Spinal cord (tissue), 10 donors: ENCODE data around the gene ZNF432. TPM values are rescaled to one million over a fixed set of nuclear protein-coding genes. Genes with fewer than 3 reads are reported as not detected.

Experiments used
- DNase-seq, 6 donors: peaks; one replicate each; pipeline versions ENCODE4 v3.0.0 to v3.0.0-alpha.2; 2013 to 2015; ENCODE audit warnings: low spot score in 6 of 6, low read depth in 4 of 6
- H3K27ac ChIP-seq: one replicate; pipeline ENCODE4 v1.5.1; 2013; ENCODE audit warnings: low read depth, low read length, control low read depth
- H3K27me3 ChIP-seq: one replicate; pipeline ENCODE4 v1.6.1; 2013; ENCODE audit warnings: low read length; ENCODE audit not compliant: control insufficient read depth, insufficient read depth
- H3K36me3 ChIP-seq: one replicate; pipeline ENCODE4 v1.6.1; 2013; ENCODE audit warnings: low read length; ENCODE audit not compliant: control insufficient read depth, insufficient read depth
- H3K4me1 ChIP-seq: one replicate; pipeline ENCODE4 v1.6.1; 2013; ENCODE audit warnings: low read length; ENCODE audit not compliant: control insufficient read depth, insufficient read depth
- H3K4me3 ChIP-seq: one replicate; pipeline ENCODE4 v1.5.1; 2013; ENCODE audit warnings: low read depth, low read length, control low read depth
- H3K9me3 ChIP-seq: one replicate; pipeline ENCODE4 v1.6.1; 2013; ENCODE audit warnings: low read length; ENCODE audit not compliant: control insufficient read depth, insufficient read depth
- WGBS: methylation state at CpG from one replicate; pipeline ENCODE4 v1.1.5; 2013; ENCODE audit warnings: missing lambda C conversion rate; ENCODE audit not compliant: insufficient coverage; 5-methylcytosine and 5-hydroxymethylcytosine counted together
- polyA plus RNA-seq, 2 donors: library from polyadenylated mRNA; unstranded; fragments of 120-200 nt; gene quantifications; one replicate each; pipeline ENCODE4 v1.2.1, GENCODE V29; 2013; ENCODE audit not compliant: insufficient read length in 2 of 2
- total RNA-seq, 2 donors: library from RNA; depleted of rRNA in 1 of 2; stranded (reverse); fragments of 120-200 nt in 1 of 2; fragments of >200 nt in 1 of 2; gene quantifications; one replicate each; pipeline versions ENCODE4 v1.2.3 to v1.2.4, GENCODE V29; 2013 to 2014
- donor health status: healthy.

ZNF432 gene
- total and polyA plus RNA-seq, 4 donors: 17.7 to 24.2 (median 20.1) TPM

DNA sequence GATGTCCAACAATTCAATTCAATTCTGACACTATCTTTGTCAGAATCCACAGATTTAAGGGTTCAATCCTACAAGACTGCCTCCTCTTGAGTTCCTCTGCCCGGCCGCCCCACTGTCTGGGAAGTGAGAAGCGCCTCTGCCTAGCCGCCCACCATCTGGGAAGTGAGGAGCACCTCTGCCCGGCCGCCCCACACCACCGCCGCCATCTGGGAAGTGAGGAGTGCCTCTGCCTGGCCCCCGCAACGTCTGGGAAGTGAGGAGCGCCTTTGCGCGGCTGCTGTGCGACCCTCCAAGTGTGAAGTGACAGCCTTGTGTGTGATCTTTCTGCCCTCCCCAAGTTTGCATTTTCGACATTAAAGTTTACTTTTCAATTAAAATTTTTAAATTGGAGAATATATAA lies 26.4 kb downstream of the ZNF432 start:
- Histone ChIP-seq H3K4me1 (no peaks in the 10 kb centered on the region), H3K36me3 (peaks cover 42% of the 10 kb centered on the region), H3K27ac (no peak overlapping the region), H3K4me3 (no peak overlapping the region), H3K9me3 (no peaks in the 10 kb centered on the region), H3K27me3 (no peaks in the 10 kb centered on the region)
- WGBS: 95% methylated on average over 13 of the region's 15 CpGs
- DNase-seq: no peak

DNA sequence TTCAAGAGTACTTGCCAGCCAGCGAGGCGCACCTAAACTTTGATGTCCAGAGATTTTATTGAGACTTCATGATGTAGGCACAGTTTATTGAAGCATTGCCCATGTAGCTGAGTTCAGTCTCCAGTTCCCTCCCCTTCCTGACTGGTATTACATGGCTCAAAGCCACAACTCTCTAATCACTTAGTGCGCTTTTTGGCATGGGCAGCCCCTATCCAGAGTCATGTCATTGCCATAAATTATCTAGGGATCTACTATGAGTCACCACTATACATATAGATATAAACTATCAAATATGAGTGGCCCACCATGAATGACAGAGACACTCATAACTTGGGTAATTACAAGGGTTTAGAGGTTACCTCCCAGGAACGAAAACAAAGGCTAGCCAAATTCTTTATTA lies 28.1 kb downstream of the ZNF432 start:
- Histone ChIP-seq H3K4me3 (no peak overlapping the region), H3K27me3 (no peaks in the 10 kb centered on the region), H3K36me3 (peaks cover 45% of the 10 kb centered on the region), H3K9me3 (no peaks in the 10 kb centered on the region), H3K4me1 (no peaks in the 10 kb centered on the region), H3K27ac (no peak overlapping the region)
- no peak for DNase-seq
- WGBS: no CpG with 5 or more reads among the region's 4 CpGs

DNA sequence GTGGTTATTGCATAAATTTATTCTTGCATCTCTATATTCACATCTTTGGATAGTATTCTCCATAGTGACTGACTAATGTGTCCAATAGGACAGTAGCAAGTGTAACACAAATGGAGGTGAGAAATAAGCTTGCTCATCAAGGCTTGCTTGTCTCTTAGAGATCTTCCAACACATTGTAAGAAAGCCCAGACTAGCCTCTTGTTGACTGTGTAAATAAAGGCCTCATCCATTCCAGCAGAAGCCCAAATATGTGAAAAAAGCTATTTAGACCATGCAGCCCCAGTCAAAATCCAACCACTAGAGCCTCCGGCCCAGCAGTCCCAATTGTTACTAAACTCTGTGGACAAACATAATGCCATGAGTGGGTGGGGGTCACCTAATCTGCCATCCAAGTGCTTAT lies 38.0 kb downstream of the ZNF432 start:
- WGBS: 71% methylated on average over 1 of the region's 1 CpG
- no peaks in the 10 kb centered on the region for H3K27me3 ChIP-seq

DNA sequence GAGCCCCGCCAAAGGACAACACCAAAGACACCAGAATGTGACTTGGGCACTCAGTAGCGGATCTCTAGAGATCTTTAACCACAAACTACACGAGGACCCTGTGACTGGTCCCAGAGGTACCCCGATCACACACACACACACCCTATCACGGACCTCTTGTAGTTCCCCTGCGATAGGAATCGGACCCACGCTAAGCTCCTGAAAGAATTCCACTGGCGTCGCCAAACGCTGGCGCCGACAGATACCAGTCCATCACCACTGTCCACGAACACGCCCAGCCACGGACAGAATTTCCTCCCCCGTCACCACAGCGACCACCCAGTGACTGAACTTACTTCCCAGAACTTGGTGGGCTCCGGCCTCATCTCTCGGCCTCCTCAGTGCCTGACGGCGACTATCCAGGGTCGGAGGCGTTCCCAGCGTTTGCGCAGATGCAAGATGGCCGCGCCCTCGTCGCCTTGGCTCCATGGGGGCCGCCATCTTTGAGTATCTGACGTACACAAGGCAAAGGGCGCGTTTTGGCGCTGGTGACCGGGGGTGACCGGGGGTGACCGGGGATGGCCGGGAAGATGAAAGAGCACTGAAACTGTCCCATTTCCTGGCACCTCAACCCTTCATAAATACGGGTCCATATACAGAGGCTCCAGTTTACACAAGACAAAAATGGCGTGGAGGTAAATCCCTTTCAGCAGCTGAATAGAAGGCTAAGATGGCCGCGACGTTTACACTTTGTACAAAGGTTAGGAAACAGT lies 40.7 kb downstream of the ZNF432 start, which contains the start of gene ZNF615:
Gene ZNF615 (minus strand): TSS at position 406 of the 752 bp plus-strand sequence. CDS start 4,500 bp downstream, outside the sequence.
- 0% methylated on average over 44 of the region's 44 CpGs for WGBS
- Histone ChIP-seq H3K4me1 (peaks cover 6% of the 10 kb centered on the region), H3K27ac (peak within 1 kb of the TSS; percentile 85), H3K36me3 (peaks cover 8% of the 10 kb centered on the region), H3K9me3 (no peaks in the 10 kb centered on the region), H3K4me3 (peak within 1 kb of the TSS; percentile 75), H3K27me3 (no peaks in the 10 kb centered on the region)
- DNase-seq: peak; percentile 90 to 98 (median 92)

More for the DNA sequence above, 38.0 kb downstream of the ZNF432 start:
- no peak for DNase-seq
- H3K9me3 ChIP-seq: no peaks in the 10 kb centered on the region
- peaks cover 8% of the 10 kb centered on the region for H3K36me3 ChIP-seq
- H3K27ac ChIP-seq: no peak overlapping the region
- peaks cover 6% of the 10 kb centered on the region for H3K4me1 ChIP-seq
- H3K4me3 ChIP-seq: no peak overlapping the region

DNA sequence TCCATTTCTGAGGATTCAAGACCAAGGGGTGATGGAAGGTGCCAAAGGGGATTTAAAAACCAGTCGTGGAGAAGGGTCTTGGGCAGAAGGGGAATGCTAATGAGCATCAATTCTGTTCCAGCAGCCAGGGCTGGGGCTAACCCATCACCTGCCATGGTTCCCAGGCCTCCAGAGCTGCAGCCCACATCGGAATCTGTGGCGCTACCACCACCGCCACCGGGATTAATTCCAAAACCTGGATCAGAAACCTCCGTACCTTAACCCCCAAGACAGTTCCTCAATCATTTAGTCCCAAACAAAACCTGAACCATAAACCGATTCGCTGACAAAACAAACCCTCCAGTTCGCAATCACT lies 41.2 kb downstream of the ZNF432 start:
- Histone ChIP-seq H3K9me3 (no peaks in the 10 kb centered on the region), H3K4me1 (peaks cover 6% of the 10 kb centered on the region), H3K27me3 (no peaks in the 10 kb centered on the region), H3K36me3 (peaks cover 10% of the 10 kb centered on the region), H3K27ac (peak overlapping the region; percentile 85), H3K4me3 (peak overlapping the region; percentile 75)
- peak in 2 of 6 donors; percentile 22 to 55 for DNase-seq
- WGBS: 0% methylated on average over 9 of the region's 9 CpGs

DNA sequence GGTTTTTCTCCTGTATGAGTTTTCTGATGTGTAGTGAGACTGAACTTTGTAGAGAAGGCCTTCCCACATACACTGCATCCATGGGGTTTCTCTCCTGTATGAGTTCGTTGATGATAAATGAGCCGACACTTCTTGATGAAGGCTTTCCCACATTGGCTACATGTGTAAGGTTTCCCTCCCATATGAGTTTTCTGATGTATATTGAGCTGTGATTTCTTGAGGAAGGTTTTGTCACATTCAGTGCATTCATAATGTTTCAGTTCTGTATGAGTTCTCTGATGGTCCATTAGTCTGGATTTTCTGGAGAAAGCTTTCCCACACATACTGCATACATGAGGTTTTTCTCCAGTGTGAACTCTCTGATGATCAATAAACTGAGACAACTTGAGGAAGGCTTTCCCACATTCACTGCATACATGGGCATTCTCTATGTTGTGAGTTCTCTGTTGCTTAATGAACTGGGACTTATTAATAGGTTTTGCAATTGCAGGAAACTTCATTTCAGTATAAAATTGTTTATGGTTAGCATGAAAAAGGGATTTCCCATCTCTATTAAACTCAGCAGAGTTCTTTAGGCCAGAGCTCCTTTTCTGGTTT lies 54.5 kb downstream of the ZNF432 start:
- no peak for DNase-seq
- no peak overlapping the region for H3K4me3 ChIP-seq
- H3K36me3 ChIP-seq: peaks cover 44% of the 10 kb centered on the region
- no CpG with 5 or more reads among the region's 2 CpGs for WGBS
- H3K9me3 ChIP-seq: peaks cover 29% of the 10 kb centered on the region
- no peak overlapping the region for H3K27ac ChIP-seq
- no peaks in the 10 kb centered on the region for H3K27me3 ChIP-seq
- H3K4me1 ChIP-seq: no peaks in the 10 kb centered on the region

DNA sequence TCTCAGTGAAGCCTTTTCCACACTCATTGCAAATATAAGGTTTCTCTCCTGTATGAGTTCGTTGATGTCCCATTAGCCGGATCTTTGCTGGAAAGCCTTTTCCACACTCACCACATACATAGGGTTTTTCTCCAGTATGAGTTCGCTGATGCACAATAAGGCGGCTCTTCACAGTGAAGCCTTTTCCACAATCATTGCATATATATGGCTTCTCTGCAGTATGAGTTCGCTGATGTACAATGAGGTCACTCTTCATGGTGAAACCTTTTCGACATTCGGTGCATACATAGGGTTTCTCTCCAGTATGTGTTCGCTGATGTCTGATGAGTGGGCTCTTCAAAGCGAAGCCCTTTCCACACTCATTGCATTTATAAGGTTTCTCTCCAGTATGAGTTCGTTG lies 55.2 kb downstream of the ZNF432 start:
- Histone ChIP-seq H3K36me3 (peaks cover 40% of the 10 kb centered on the region), H3K27me3 (no peaks in the 10 kb centered on the region), H3K9me3 (peaks cover 28% of the 10 kb centered on the region), H3K4me1 (no peaks in the 10 kb centered on the region), H3K4me3 (no peak overlapping the region), H3K27ac (no peak overlapping the region)
- DNase-seq: no peak
- 100% methylated on average over 8 of the region's 10 CpGs for WGBS

DNA sequence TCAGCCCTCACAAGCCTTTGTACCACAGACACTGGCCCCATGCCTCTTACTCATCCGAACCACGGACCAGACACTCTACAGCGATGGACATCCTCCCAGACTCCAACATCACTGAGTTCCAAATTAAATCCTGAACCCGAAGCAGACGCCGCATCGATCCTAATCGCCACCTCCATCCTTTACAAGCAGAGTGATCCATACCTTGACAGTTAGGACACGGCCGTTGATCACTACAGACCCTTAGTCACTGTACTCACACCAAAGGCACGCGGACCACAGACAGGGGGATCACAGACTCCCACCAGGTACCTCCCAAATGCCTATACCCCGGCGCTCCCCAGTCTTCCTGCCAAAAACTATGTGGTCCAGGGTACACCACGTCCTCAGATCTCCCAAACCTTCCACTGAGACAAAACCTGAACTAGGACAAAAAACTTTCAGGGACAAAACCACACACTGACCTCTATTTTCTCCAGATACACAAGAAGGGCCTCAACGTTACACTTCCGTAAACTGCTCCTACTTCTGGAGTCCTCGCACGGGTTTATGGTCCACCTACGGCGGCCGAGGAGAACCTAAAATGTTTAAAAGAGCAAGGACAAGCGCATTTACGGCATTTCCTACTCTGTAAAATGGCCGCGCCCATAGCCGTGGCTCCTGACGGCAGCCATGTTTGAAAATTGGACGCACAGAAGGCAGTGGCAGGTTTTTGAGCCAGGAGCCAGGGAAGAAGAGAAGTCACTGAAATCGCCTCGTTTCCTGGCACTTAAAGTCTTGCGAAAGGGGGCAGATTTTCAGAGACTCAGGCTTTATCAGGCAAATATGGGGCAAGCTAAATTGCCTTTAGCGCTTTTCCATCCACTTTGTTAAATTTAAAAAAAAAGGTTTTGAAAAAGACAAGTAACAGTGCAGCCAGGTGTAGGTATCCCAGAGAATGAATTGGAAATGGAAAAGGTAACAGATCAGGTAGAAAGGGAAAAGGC lies 62.0 kb downstream of the ZNF432 start, which contains the start of gene ZNF350:
Gene ZNF350 (minus strand): TSS at position 532 of the 983 bp plus-strand sequence. CDS start 12,480 bp downstream, outside the sequence.
- no peaks in the 10 kb centered on the region for H3K27me3 ChIP-seq
- peaks cover 3% of the 10 kb centered on the region for H3K36me3 ChIP-seq
- peaks cover 10% of the 10 kb centered on the region for H3K4me1 ChIP-seq
- peak within 1 kb of the TSS; percentile 67 for H3K27ac ChIP-seq
- peak; percentile 91 to 99 (median 96) for DNase-seq
- no peaks in the 10 kb centered on the region for H3K9me3 ChIP-seq
- WGBS: 3% methylated on average over 33 of the region's 33 CpGs
- H3K4me3 ChIP-seq: peak within 1 kb of the TSS; percentile 93

DNA sequence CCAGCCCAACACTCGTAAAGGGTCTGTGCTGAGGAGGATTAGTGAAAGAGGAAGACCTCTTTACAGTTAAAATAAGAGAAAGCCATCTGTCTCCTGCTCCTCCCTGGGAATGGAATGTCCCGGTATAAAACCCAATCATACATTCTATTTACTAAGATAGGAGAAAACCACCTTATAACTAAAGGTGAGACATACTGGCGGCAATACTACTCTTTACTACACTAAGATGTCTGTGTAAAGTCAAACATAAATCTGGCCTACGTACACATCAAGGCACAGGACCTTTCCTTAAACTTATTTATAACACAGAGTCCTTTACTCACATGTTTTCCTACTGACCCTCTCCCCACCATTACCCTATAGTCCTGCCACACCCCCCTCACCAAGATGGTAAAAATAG lies 65.3 kb downstream of the ZNF432 start:
- WGBS: no CpG with 5 or more reads among the region's 4 CpGs

More for the DNA sequence above, 65.3 kb downstream of the ZNF432 start:
- Histone ChIP-seq H3K4me3 (no peak overlapping the region), H3K4me1 (peaks cover 10% of the 10 kb centered on the region), H3K9me3 (peaks cover 2% of the 10 kb centered on the region), H3K27ac (no peak overlapping the region), H3K27me3 (no peaks in the 10 kb centered on the region), H3K36me3 (no peaks in the 10 kb centered on the region)
- no peak for DNase-seq
